Uterus (tissue), 2 donors: ENCODE data around the gene LAPTM4A.

ENCODE experiments used
- CTCF ChIP-seq, 4 experiments: fragments of 200-600 bp in 2 of 4; fragments of 450-650 bp in 2 of 4; sonication (generic) in 2 of 4; IDR thresholded peaks; one replicate each; pipeline ENCODE4 v1.5.1; 2016 to 2019; ENCODE audit warnings: antibody characterized with exemption in 4 of 4, mild to moderate bottlenecking in 2 of 4, moderate library complexity in 1 of 4
- POLR2A ChIP-seq, 2 donors: fragments of 450-650 bp; IDR thresholded peaks; one replicate each; pipeline ENCODE4 v1.6.1; 2016; ENCODE audit warnings: antibody characterized with exemption in 2 of 2, mild to moderate bottlenecking in 1 of 2, moderate library complexity in 1 of 2

GRCh38 chr2:20008703-20009102 lies 42.7 kb downstream of the LAPTM4A start:
- TF ChIP-seq CTCF (IDR thresholded peaks at IDR 0.05) (no peak), POLR2A (IDR thresholded peaks at IDR 0.05) (no peak)
